DMS 273 treated with DMSO at 0.1 percent for 48 hours (cell line): ENCODE data around the gene SLC39A11.

Experiments used
- DNase-seq: peaks from one replicate; lab custom pipeline; 2025; lab: John Stamatoyannopoulos, UW

SLC39A11 gene

GRCh38 chr17:72684405-72685020 is 408.0 kb downstream of the SLC39A11 start:
- DNase-seq: no peak

GRCh38 chr17:72683506-72684404 is 408.7 kb downstream of the SLC39A11 start:
- no peak for DNase-seq

- DNase-seq: no peak
Measured at GRCh38 chr17:72682605-72683004, 409.9 kb downstream of the SLC39A11 start.

GRCh38 chr17:72681844-72682243 is 410.6 kb downstream of the SLC39A11 start:
- DNase-seq: no peak

- no peak for DNase-seq
Measured at GRCh38 chr17:72677714-72678390, 414.6 kb downstream of the SLC39A11 start.

- DNase-seq: no peak
Measured at GRCh38 chr17:72677108-72677507, 415.4 kb downstream of the SLC39A11 start.

GRCh38 chr17:72672729-72673128 is 419.8 kb downstream of the SLC39A11 start:
- DNase-seq: no peak

GRCh38 chr17:72671016-72671415 is 421.5 kb downstream of the SLC39A11 start:
- DNase-seq: no peak

- DNase-seq: no peak
Measured at GRCh38 chr17:72667096-72668063, 425.1 kb downstream of the SLC39A11 start.

GRCh38 chr17:72665852-72666851 is 426.3 kb downstream of the SLC39A11 start:
- no peak for DNase-seq

GRCh38 chr17:72662827-72663190 is 429.7 kb downstream of the SLC39A11 start:
- no peak for DNase-seq

GRCh38 chr17:72661945-72662826 is 430.3 kb downstream of the SLC39A11 start:
- no peak for DNase-seq

- no peak for DNase-seq
Measured at GRCh38 chr17:72661116-72661944, 431.2 kb downstream of the SLC39A11 start.

GRCh38 chr17:72660274-72661115 is 432.0 kb downstream of the SLC39A11 start:
- DNase-seq: no peak

- no peak for DNase-seq
Measured at GRCh38 chr17:72659811-72660210, 432.7 kb downstream of the SLC39A11 start.

- DNase-seq: no peak
Measured at GRCh38 chr17:72658675-72659074, 433.8 kb downstream of the SLC39A11 start.

- no peak for DNase-seq
Measured at GRCh38 chr17:72657467-72658317, 434.8 kb downstream of the SLC39A11 start.
